Neural cell (in vitro differentiated cells): ENCODE measurements around the gene ATP23.

Source experiments
- EP300 ChIP-seq: fragments of 450-650 bp; conservative IDR thresholded peaks from 2 replicates; pipeline ENCODE4 v1.6.1; 2014; ENCODE audit warnings: antibody characterized with exemption, mild to moderate bottlenecking, moderate library complexity; ENCODE audit not compliant: poor library complexity, severe bottlenecking
- EZH2 ChIP-seq: fragments of 200-600, 300-800 bp; shearing (Covaris generic), sonication (generic); IDR thresholded peaks from 2 replicates; pipeline ENCODE4 v1.6.1; 2014; ENCODE audit warnings: antibody characterized with exemption, low read length, borderline replicate concordance, mild to moderate bottlenecking; ENCODE audit not compliant: insufficient read depth, poor library complexity, severe bottlenecking
- MXI1 ChIP-seq: fragments of 450-650 bp; conservative IDR thresholded peaks from 2 replicates; pipeline ENCODE4 v1.6.1; 2014; ENCODE audit warnings: antibody characterized with exemption, mild to moderate bottlenecking; ENCODE audit not compliant: poor library complexity, severe bottlenecking
- POLR2AphosphoS5 ChIP-seq: IDR thresholded peaks from 2 replicates; pipeline ENCODE4 v1.6.1; 2012
- RAD21 ChIP-seq: fragments of 450-650 bp; conservative IDR thresholded peaks from 2 replicates; pipeline ENCODE4 v1.6.1; 2014; ENCODE audit warnings: antibody characterized with exemption, mild to moderate bottlenecking, moderate library complexity
- TF ChIP-seq, protein P1 (sequence below): fragments of 450-650 bp; IDR thresholded peaks from 2 replicates; pipeline ENCODE4 v1.5.1; 2014; ENCODE audit warnings: antibody characterized with exemption, mild to moderate bottlenecking, moderate library complexity; ENCODE audit not compliant: poor library complexity, severe bottlenecking
- TF ChIP-seq, protein P2 (sequence below): IDR thresholded peaks from 2 replicates; pipeline ENCODE4 v1.6.1; 2012; ENCODE audit warnings: borderline replicate concordance

DNA sequence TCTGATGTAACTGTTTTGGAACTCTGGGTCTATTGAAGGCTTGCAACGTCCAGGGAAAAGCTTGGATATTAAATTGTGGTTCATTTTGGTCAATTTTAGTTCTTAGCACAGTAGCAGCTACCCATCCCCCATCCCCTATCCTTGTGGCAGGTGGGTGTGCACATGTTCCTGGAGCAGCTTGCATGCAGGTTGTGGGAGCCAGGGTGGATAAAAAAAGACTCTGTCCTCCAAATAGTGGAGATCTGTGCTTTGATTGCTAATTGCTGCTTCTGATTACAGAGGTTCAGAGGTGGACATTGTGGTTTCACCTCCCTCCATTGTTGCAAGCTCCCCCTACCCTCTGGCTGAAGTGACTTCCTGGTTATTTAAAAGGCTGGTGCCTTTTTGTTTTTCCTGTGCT is 23.1 kb downstream of the ATP23 start:
- TF ChIP-seq MXI1 (no peak), POLR2AphosphoS5 (no peak), EZH2 (no peak), EP300 (no peak), RAD21 (no peak)
- TF ChIP-seq, protein P1, sequence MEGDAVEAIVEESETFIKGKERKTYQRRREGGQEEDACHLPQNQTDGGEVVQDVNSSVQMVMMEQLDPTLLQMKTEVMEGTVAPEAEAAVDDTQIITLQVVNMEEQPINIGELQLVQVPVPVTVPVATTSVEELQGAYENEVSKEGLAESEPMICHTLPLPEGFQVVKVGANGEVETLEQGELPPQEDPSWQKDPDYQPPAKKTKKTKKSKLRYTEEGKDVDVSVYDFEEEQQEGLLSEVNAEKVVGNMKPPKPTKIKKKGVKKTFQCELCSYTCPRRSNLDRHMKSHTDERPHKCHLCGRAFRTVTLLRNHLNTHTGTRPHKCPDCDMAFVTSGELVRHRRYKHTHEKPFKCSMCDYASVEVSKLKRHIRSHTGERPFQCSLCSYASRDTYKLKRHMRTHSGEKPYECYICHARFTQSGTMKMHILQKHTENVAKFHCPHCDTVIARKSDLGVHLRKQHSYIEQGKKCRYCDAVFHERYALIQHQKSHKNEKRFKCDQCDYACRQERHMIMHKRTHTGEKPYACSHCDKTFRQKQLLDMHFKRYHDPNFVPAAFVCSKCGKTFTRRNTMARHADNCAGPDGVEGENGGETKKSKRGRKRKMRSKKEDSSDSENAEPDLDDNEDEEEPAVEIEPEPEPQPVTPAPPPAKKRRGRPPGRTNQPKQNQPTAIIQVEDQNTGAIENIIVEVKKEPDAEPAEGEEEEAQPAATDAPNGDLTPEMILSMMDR, result no peak
- TF ChIP-seq, protein P2, sequence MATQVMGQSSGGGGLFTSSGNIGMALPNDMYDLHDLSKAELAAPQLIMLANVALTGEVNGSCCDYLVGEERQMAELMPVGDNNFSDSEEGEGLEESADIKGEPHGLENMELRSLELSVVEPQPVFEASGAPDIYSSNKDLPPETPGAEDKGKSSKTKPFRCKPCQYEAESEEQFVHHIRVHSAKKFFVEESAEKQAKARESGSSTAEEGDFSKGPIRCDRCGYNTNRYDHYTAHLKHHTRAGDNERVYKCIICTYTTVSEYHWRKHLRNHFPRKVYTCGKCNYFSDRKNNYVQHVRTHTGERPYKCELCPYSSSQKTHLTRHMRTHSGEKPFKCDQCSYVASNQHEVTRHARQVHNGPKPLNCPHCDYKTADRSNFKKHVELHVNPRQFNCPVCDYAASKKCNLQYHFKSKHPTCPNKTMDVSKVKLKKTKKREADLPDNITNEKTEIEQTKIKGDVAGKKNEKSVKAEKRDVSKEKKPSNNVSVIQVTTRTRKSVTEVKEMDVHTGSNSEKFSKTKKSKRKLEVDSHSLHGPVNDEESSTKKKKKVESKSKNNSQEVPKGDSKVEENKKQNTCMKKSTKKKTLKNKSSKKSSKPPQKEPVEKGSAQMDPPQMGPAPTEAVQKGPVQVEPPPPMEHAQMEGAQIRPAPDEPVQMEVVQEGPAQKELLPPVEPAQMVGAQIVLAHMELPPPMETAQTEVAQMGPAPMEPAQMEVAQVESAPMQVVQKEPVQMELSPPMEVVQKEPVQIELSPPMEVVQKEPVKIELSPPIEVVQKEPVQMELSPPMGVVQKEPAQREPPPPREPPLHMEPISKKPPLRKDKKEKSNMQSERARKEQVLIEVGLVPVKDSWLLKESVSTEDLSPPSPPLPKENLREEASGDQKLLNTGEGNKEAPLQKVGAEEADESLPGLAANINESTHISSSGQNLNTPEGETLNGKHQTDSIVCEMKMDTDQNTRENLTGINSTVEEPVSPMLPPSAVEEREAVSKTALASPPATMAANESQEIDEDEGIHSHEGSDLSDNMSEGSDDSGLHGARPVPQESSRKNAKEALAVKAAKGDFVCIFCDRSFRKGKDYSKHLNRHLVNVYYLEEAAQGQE, result no peak
